PFSK-1 (cell line): Measurements from ENCODE around the gene CTSE. TPM values are rescaled to one million over a fixed set of nuclear protein-coding genes. Genes with fewer than 3 reads are reported as not detected.

Source experiments
- FOXP2 ChIP-seq: optimal IDR thresholded peaks from 2 replicates; pipeline ENCODE3; 2011; ENCODE audit warnings: borderline replicate concordance, control low read depth, inconsistent platforms; ENCODE audit not compliant: insufficient read depth; ENCODE audit errors: extremely low read length, extremely low read depth
- POLR2AphosphoS5 ChIP-seq: IDR thresholded peaks from 2 replicates; pipeline ENCODE4 v1.6.1; 2012; ENCODE audit warnings: low read depth, mild to moderate bottlenecking, control low read depth, low read length, moderate library complexity
- REST ChIP-seq, 2 experiments: IDR thresholded peaks; 2 replicates each; pipeline versions ENCODE4 v1.6.1 to v1.8.0; 2011 to 2012; ENCODE audit warnings: low read depth in 2 of 2, low read length in 2 of 2, control low read depth in 1 of 2, inconsistent platforms in 1 of 2, mild to moderate bottlenecking in 1 of 2, moderate library complexity in 1 of 2; ENCODE audit not compliant: insufficient read depth in 1 of 2
- SIN3A ChIP-seq: IDR thresholded peaks from 2 replicates; pipeline ENCODE4 v1.6.1; 2012; ENCODE audit warnings: mild to moderate bottlenecking, low read length, moderate library complexity, borderline replicate concordance; ENCODE audit not compliant: insufficient read depth
- TAF1 ChIP-seq: IDR thresholded peaks from 2 replicates; pipeline ENCODE4 v1.6.1; 2012; ENCODE audit warnings: low read length, control low read depth, borderline replicate concordance; ENCODE audit not compliant: insufficient read depth
- polyA plus RNA-seq: library from polyadenylated mRNA; unstranded; fragments of >200 nt; gene quantifications from one replicate; pipeline ENCODE4 v1.2.1, GENCODE V29; 2012; ENCODE audit warnings: low read depth, missing spikeins; ENCODE audit not compliant: insufficient read length

Gene CTSE
- polyA plus RNA-seq, result not detected

DNA sequence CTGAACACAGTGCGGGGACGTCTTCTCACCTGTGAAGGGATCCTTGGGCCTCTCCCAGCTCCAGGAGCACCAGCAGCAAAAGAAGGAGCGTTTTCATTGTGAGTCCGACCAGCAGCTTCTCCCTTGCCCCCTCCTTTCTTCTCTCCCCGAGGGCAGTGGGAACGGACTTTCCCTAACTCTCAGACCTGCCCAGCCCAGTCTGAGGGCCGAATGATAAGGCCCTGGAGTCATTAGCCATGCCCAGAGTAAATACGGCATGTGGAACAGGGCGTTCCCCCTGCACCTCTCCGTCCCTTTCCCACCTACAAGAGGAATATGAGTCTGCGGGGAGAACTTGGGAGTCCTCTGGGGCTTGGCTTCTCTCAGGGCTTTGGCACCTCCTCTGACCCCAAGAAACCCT, at the start of gene CTSE:
Gene CTSE (minus strand): TSS at position 201 of the 400 bp plus-strand sequence. CDS start 104 bp downstream, at position 97.
- TF ChIP-seq TAF1, result no peak
- TF ChIP-seq FOXP2, result no peak
- no peak for TF ChIP-seq SIN3A
- TF ChIP-seq REST (IDR thresholded peaks at IDR 0.05; ENCODE audit: insufficient read depth in 1 of 2, low read depth in 2 of 2, low read length in 2 of 2), result no peak
- no peak for TF ChIP-seq POLR2AphosphoS5

DNA sequence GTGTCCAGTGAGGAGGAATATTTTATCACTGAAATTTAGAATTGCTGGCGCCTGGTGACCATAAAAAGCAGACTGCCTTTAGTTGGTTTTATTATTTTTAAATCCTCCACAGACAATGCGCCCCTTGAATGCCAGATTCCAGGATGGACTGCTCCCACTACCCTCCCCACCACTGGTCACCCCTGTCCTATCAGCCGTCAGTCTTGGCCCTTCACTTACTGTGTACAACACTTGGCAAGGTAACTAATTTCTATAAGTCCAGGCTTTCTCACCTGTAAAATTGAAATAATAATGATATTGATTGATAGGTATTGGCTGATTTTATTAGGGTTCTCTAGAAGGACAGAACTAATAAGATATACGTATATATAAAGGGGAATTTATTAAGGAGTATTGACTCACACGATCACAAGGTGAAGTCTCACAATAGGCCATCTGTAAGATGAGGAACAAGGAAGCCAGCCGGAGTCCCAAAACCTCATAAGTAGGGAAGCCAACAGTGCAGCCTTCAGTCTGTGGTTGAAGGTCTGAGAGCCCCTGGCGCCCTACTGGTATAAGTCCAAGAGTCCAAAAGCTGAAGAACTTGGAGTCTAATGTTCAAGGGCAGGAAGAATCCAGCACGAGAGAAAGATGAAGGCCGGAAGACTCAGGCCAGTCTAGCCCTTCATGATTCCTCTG, 47.1 kb upstream of the CTSE start:
- TF ChIP-seq TAF1, result no peak
- TF ChIP-seq REST (IDR thresholded peaks at IDR 0.05; ENCODE audit: insufficient read depth in 1 of 2, low read depth in 2 of 2, low read length in 2 of 2), result no peak
- TF ChIP-seq POLR2AphosphoS5, result no peak
- no peak for TF ChIP-seq SIN3A
- TF ChIP-seq FOXP2, result no peak

- TF ChIP-seq SIN3A (no peak), FOXP2 (no peak), TAF1 (no peak), REST (IDR thresholded peaks at IDR 0.05; ENCODE audit: insufficient read depth in 1 of 2, low read depth in 2 of 2, low read length in 2 of 2) (no peak), POLR2AphosphoS5 (no peak)
These were observed 44.6 kb upstream of the CTSE start for GRCh38 chr1:206068314-206068713.

DNA sequence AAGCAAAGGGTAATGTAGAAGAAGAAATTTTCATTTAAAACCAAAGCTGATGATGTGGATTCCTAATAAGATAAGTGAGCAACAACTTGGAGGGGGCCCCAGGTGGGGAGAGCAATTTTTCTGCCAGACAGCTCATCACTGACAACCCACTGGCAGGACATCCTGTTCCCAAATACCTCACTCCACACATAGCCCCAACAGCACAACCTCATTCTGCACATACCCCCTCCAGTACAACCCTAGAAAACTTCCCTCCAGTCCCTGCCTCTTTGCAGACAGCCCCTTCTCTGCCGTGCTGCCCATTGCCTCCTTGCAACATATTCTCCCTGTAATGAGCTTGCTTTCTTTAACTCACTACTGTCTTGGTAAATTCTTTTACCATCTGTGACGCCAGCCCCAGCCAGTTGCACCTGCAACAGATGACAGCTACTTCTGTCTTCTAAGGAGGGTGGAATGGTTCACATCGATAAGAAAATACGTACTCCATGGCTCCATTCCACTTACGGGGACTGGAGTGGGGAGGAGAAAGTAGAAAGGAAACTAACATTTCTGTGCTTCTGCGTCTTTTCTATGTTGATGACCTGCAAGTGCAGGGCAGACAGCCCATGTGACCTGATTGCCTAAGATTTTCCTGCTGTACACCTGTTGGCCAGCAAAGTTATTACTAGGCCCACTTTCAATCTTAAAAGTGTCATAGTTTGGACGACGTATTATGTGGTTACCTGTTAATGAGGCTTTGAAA, 44.0 kb upstream of the CTSE start:
- TF ChIP-seq REST (IDR thresholded peaks at IDR 0.05; ENCODE audit: insufficient read depth in 1 of 2, low read depth in 2 of 2, low read length in 2 of 2), result no peak
- TF ChIP-seq POLR2AphosphoS5, result no peak
- no peak for TF ChIP-seq TAF1
- TF ChIP-seq FOXP2, result no peak
- no peak for TF ChIP-seq SIN3A
